Mononuclear cell (primary cell): ENCODE measurements around the gene PXDN. TPM values are rescaled to one million over a fixed set of nuclear protein-coding genes. Genes with fewer than 3 reads are reported as not detected.

ENCODE experiments used
- H3K27me3 ChIP-seq: 2 replicates; pipeline ENCODE4 v1.6.0; 2011; ENCODE audit warnings: low read length, control low read depth; ENCODE audit not compliant: insufficient read depth
- H3K4me1 ChIP-seq: 2 replicates; pipeline ENCODE4 v1.5.1; 2011; ENCODE audit warnings: mild to moderate bottlenecking, low read length, control low read depth; ENCODE audit not compliant: insufficient read depth
- H3K4me3 ChIP-seq: 2 replicates; pipeline ENCODE4 v1.5.1; 2011; ENCODE audit warnings: mild to moderate bottlenecking, low read length, moderate library complexity
- H3K9me3 ChIP-seq: 2 replicates; pipeline ENCODE4 v1.5.1; 2011; ENCODE audit warnings: low read depth, mild to moderate bottlenecking, control low read depth, low read length
- total RNA-seq: library from RNA; depleted of rRNA; stranded (reverse); fragments of >200 nt; gene quantifications from one replicate; pipeline ENCODE4 v1.2.3, GENCODE V29; 2012

Gene PXDN
- 0.94 TPM for total RNA-seq

GRCh38 chr2:1744446-1745170 lies at the start of gene PXDN:
Gene PXDN (minus strand): TSS chr2:1744515. CDS start chr2:1744455, 60 bp downstream.
- H3K4me3 ChIP-seq = no peak within 1 kb of the TSS
- H3K4me1 ChIP-seq = no peaks in the 10 kb centered on the region
- H3K9me3 ChIP-seq = no peaks in the 10 kb centered on the region
- H3K27me3 ChIP-seq = peaks cover 2% of the 10 kb centered on the region

GRCh38 chr2:1793868-1794445 lies 49.6 kb upstream of the PXDN start:
- Histone ChIP-seq H3K4me3 (no peak overlapping the region), H3K9me3 (no peaks in the 10 kb centered on the region), H3K4me1 (no peaks in the 10 kb centered on the region)

GRCh38 chr2:1793001-1793867 lies 48.9 kb upstream of the PXDN start:
- Histone ChIP-seq H3K27me3 (no peaks in the 10 kb centered on the region), H3K4me3 (no peak overlapping the region), H3K9me3 (no peaks in the 10 kb centered on the region), H3K4me1 (no peaks in the 10 kb centered on the region)

More at GRCh38 chr2:1793868-1794445, 49.6 kb upstream of the PXDN start:
- no peaks in the 10 kb centered on the region for H3K27me3 ChIP-seq

- no peaks in the 10 kb centered on the region for H3K9me3 ChIP-seq
- H3K4me3 ChIP-seq = no peak overlapping the region
- H3K4me1 ChIP-seq = no peaks in the 10 kb centered on the region
- H3K27me3 ChIP-seq = no peaks in the 10 kb centered on the region
These were observed 47.5 kb upstream of the PXDN start for GRCh38 chr2:1791685-1792435.

- Histone ChIP-seq H3K9me3 (no peaks in the 10 kb centered on the region), H3K27me3 (no peaks in the 10 kb centered on the region), H3K4me1 (no peaks in the 10 kb centered on the region), H3K4me3 (no peak overlapping the region)
These were observed 46.8 kb upstream of the PXDN start for GRCh38 chr2:1791006-1791605.

- H3K4me1 ChIP-seq = no peaks in the 10 kb centered on the region
- no peak overlapping the region for H3K4me3 ChIP-seq
- H3K9me3 ChIP-seq = no peaks in the 10 kb centered on the region
- H3K27me3 ChIP-seq = no peaks in the 10 kb centered on the region
These were observed 46.2 kb upstream of the PXDN start for GRCh38 chr2:1790473-1790872.

GRCh38 chr2:1789610-1790009 lies 45.3 kb upstream of the PXDN start:
- no peaks in the 10 kb centered on the region for H3K27me3 ChIP-seq
- H3K4me3 ChIP-seq = no peak overlapping the region
- H3K4me1 ChIP-seq = no peaks in the 10 kb centered on the region
- H3K9me3 ChIP-seq = no peaks in the 10 kb centered on the region

- Histone ChIP-seq H3K9me3 (no peaks in the 10 kb centered on the region), H3K4me3 (no peak overlapping the region), H3K27me3 (no peaks in the 10 kb centered on the region), H3K4me1 (no peaks in the 10 kb centered on the region)
These were observed 44.2 kb upstream of the PXDN start for GRCh38 chr2:1788478-1788959.

- Histone ChIP-seq H3K4me3 (no peak overlapping the region), H3K4me1 (no peaks in the 10 kb centered on the region), H3K9me3 (no peaks in the 10 kb centered on the region), H3K27me3 (no peaks in the 10 kb centered on the region)
These were observed 43.6 kb upstream of the PXDN start for GRCh38 chr2:1787755-1788477.

GRCh38 chr2:1784986-1785617 lies 40.8 kb upstream of the PXDN start:
- Histone ChIP-seq H3K9me3 (no peaks in the 10 kb centered on the region), H3K4me3 (no peak overlapping the region), H3K27me3 (no peaks in the 10 kb centered on the region), H3K4me1 (no peaks in the 10 kb centered on the region)

- Histone ChIP-seq H3K4me3 (no peak overlapping the region), H3K9me3 (no peaks in the 10 kb centered on the region), H3K27me3 (no peaks in the 10 kb centered on the region), H3K4me1 (no peaks in the 10 kb centered on the region)
These were observed 39.8 kb upstream of the PXDN start for GRCh38 chr2:1784087-1784486.

GRCh38 chr2:1782514-1782913 lies 38.2 kb upstream of the PXDN start:
- H3K9me3 ChIP-seq = no peaks in the 10 kb centered on the region
- no peaks in the 10 kb centered on the region for H3K27me3 ChIP-seq
- H3K4me3 ChIP-seq = no peak overlapping the region
- no peaks in the 10 kb centered on the region for H3K4me1 ChIP-seq

- Histone ChIP-seq H3K27me3 (no peaks in the 10 kb centered on the region), H3K9me3 (no peaks in the 10 kb centered on the region), H3K4me1 (no peaks in the 10 kb centered on the region), H3K4me3 (no peak overlapping the region)
These were observed 37.2 kb upstream of the PXDN start for GRCh38 chr2:1781291-1782080.
